Caco-2 (cell line): Measurements from ENCODE around the gene KLRB1. TPM values are rescaled to one million over a fixed set of nuclear protein-coding genes. Genes with fewer than 3 reads are reported as not detected.
"Not testable (repeated sequence)": the region's sequence is repeated elsewhere in the genome, so short reads cannot be mapped to it uniquely, and the experiment has no call there.

Experiments used
- BruUV-seq: library from RNA; stranded (reverse); fragments of 400-500 nt; replicated peaks from 2 replicates; lab custom pipeline; 2021; lab: Mats Ljungman, UMichigan
- CTCF ChIA-PET: fragments of 300-600 bp; sonication (Branson Sonifier 250); formaldehyde crosslinking; loops from one replicate; lab custom pipeline; 2022; ENCODE audit warnings: antibody characterized with exemption; lab: Charles Lee
- POLR2A ChIA-PET: fragments of 300-600 bp; sonication (Branson Sonifier 250); formaldehyde crosslinking; loops from one replicate; lab custom pipeline; 2022; ENCODE audit warnings: antibody characterized with exemption; lab: Charles Lee
- DNase-seq, 2 experiments: peaks; one replicate each; pipeline versions ENCODE4 v3.0.0 to v3.0.0-alpha.2; 2020 to 2022
- H3K27me3 ChIP-seq: replicated peaks from 2 replicates; pipeline ENCODE4 v1.6.0; 2011; ENCODE audit warnings: low read length; ENCODE audit not compliant: control insufficient read depth, insufficient read depth
- H3K36me3 ChIP-seq: 2 replicates; pipeline ENCODE4 v1.5.1; 2011; ENCODE audit warnings: low read length; ENCODE audit not compliant: control insufficient read depth, insufficient read depth
- H3K4me1 ChIP-seq: fragments of 250-450 bp; sonication (Bioruptor Pico); 2 replicates; pipeline ENCODE4 v1.5.1; 2020; ENCODE audit warnings: mild to moderate bottlenecking
- H3K4me3 ChIP-seq: 2 replicates; pipeline ENCODE4 v1.5.1; 2011; ENCODE audit warnings: low read depth, mild to moderate bottlenecking, control low read depth, low read length
- H3K9me3 ChIP-seq: fragments of 250-450 bp; sonication (Bioruptor Pico); 2 replicates; pipeline ENCODE4 v1.5.1; 2020; ENCODE audit warnings: mild to moderate bottlenecking, moderate library complexity
- H3K27ac Mint-ChIP-seq: one replicate; pipeline ENCODE4 v1.8.0; 2022; ENCODE audit warnings: mixed read lengths; ENCODE audit not compliant: unreplicated experiment
- H3K27me3 Mint-ChIP-seq: one replicate; pipeline ENCODE4 v1.8.0; 2022; ENCODE audit warnings: mixed read lengths; ENCODE audit not compliant: insufficient read depth, unreplicated experiment
- H3K36me3 Mint-ChIP-seq: one replicate; pipeline ENCODE4 v1.8.0; 2022; ENCODE audit warnings: mild to moderate bottlenecking, mixed read lengths; ENCODE audit not compliant: insufficient read depth, unreplicated experiment
- H3K4me1 Mint-ChIP-seq: one replicate; pipeline ENCODE4 v1.8.0; 2022; ENCODE audit warnings: low read depth, mixed read lengths; ENCODE audit not compliant: unreplicated experiment
- H3K4me3 Mint-ChIP-seq: one replicate; pipeline ENCODE4 v1.8.0; 2022; ENCODE audit warnings: mild to moderate bottlenecking, moderate library complexity, mixed read lengths; ENCODE audit not compliant: unreplicated experiment
- H3K9me3 Mint-ChIP-seq: one replicate; pipeline ENCODE4 v1.8.0; 2022; ENCODE audit warnings: mixed read lengths; ENCODE audit not compliant: unreplicated experiment
- intact Hi-C: fragments of 100-400 bp; cut with micrococcal nuclease; formaldehyde crosslinking; loops from one replicate; pipeline ENCODE4 v1.10.0; 2022; ENCODE audit not compliant: unreplicated experiment
- total RNA-seq: library from RNA; stranded (reverse); gene quantifications from 2 replicates; pipeline ENCODE4 v1.2.3, GENCODE V29; 2022
- TF ChIP-seq, protein P1 (sequence below), 2 experiments: fragments of 200-600 bp in 1 of 2; IDR thresholded peaks; 1 replicate in 1 of 2; 2 replicates in 1 of 2; pipeline versions ENCODE4 v1.5.1 to v1.8.0; 2011 to 2022; ENCODE audit warnings: antibody characterized with exemption in 1 of 2, control low read depth in 1 of 2, inconsistent platforms in 1 of 2, low read depth in 1 of 2, low read length in 1 of 2, mild to moderate bottlenecking in 1 of 2, moderate library complexity in 1 of 2; ENCODE audit not compliant: insufficient read depth in 1 of 2, severe bottlenecking in 1 of 2, unreplicated experiment in 1 of 2

KLRB1 gene
- total RNA-seq, 1 experiment from 2014 or later: not detected

DNA sequence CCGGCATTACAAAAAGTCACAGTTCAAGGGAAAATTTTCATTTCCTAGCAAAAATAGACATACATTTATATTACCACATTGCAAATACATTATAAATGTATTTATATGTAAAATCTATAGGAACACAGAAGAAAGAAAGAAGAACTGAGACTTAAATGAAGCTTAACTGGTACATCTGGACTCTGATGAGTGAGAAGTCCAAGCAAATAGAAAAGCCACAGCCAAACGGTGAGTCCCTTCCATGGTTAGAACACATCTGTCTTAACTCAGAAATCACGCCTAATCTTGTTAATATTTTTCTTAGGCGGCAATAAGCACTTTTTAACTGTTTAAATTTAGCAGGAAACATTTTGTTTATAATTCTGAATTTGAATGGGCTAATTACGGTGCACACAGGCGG lies 9.4 kb upstream of the KLRB1 start:
- Mint-ChIP-seq H3K4me1 (no peaks in the 10 kb centered on the region), H3K27ac (no peak overlapping the region), H3K36me3 (no peaks in the 10 kb centered on the region), H3K4me3 (no peak overlapping the region), H3K9me3 (peaks cover 11% of the 10 kb centered on the region), H3K27me3 (no peaks in the 10 kb centered on the region)
- Histone ChIP-seq H3K4me1 (no peaks in the 10 kb centered on the region), H3K27me3 (no peaks in the 10 kb centered on the region), H3K4me3 (no peak overlapping the region), H3K9me3 (no peaks in the 10 kb centered on the region), H3K36me3 (no peaks in the 10 kb centered on the region)
- no TSS peak for BruUV-seq
- POLR2A ChIA-PET: no interaction called here
- DNase-seq: no peak
- CTCF ChIA-PET: no interaction called here
- intact Hi-C loops: no loop called here
- TF ChIP-seq, protein P1, sequence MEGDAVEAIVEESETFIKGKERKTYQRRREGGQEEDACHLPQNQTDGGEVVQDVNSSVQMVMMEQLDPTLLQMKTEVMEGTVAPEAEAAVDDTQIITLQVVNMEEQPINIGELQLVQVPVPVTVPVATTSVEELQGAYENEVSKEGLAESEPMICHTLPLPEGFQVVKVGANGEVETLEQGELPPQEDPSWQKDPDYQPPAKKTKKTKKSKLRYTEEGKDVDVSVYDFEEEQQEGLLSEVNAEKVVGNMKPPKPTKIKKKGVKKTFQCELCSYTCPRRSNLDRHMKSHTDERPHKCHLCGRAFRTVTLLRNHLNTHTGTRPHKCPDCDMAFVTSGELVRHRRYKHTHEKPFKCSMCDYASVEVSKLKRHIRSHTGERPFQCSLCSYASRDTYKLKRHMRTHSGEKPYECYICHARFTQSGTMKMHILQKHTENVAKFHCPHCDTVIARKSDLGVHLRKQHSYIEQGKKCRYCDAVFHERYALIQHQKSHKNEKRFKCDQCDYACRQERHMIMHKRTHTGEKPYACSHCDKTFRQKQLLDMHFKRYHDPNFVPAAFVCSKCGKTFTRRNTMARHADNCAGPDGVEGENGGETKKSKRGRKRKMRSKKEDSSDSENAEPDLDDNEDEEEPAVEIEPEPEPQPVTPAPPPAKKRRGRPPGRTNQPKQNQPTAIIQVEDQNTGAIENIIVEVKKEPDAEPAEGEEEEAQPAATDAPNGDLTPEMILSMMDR (IDR thresholded peaks at IDR 0.05; ENCODE audit: insufficient read depth in 1 of 2, low read depth in 1 of 2, low read length in 1 of 2, severe bottlenecking in 1 of 2, unreplicated experiment in 1 of 2): no peak

DNA sequence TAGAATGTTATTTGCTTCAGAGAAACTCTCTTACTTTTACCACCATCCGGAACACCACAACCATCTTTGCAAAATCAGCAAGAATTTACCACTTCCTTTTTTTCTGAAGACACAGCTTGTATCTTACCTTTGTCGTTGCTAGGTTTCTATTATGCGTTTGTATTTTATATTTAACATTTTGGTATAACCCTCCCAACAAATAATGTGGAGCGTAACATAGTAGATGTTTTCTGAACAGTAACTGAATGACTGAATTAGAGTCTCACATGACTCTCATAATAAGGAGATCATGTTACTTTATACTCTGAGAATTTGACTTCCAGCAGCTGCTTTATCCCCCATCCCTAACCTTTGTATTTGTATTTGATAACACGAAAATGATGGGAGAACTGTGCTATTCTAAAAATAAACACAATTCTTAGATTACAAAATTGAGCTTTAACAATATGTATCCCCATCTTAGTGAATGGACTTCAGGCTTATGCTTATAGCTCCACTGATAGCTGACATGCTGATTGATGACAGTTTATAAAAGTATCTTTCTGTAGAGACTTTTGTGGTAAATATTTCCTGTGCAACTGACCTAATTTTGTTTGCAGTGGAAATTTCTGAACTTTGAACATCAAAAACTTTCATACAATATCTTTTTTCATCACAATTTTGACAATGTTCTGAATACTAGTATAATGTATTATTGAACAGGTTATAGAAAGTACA lies 7.9 kb upstream of the KLRB1 start:
- POLR2A ChIA-PET: no interaction called here
- H3K27me3 Mint-ChIP-seq: no peaks in the 10 kb centered on the region
- no peak for DNase-seq
- intact Hi-C loops: no loop called here
- no peak overlapping the region for H3K27ac Mint-ChIP-seq
- no peaks in the 10 kb centered on the region for H3K36me3 ChIP-seq
- no peak overlapping the region for H3K4me3 Mint-ChIP-seq
- H3K36me3 Mint-ChIP-seq: no peaks in the 10 kb centered on the region
- no peak overlapping the region for H3K4me3 ChIP-seq
- H3K4me1 Mint-ChIP-seq: no peaks in the 10 kb centered on the region
- BruUV-seq: no TSS peak
- no peaks in the 10 kb centered on the region for H3K27me3 ChIP-seq
- H3K9me3 Mint-ChIP-seq: peaks cover 20% of the 10 kb centered on the region
- TF ChIP-seq, protein P1 (IDR thresholded peaks at IDR 0.05; ENCODE audit: insufficient read depth in 1 of 2, low read depth in 1 of 2, low read length in 1 of 2, severe bottlenecking in 1 of 2, unreplicated experiment in 1 of 2): no peak
- no peaks in the 10 kb centered on the region for H3K9me3 ChIP-seq
- CTCF ChIA-PET: no interaction called here
- H3K4me1 ChIP-seq: no peaks in the 10 kb centered on the region

DNA sequence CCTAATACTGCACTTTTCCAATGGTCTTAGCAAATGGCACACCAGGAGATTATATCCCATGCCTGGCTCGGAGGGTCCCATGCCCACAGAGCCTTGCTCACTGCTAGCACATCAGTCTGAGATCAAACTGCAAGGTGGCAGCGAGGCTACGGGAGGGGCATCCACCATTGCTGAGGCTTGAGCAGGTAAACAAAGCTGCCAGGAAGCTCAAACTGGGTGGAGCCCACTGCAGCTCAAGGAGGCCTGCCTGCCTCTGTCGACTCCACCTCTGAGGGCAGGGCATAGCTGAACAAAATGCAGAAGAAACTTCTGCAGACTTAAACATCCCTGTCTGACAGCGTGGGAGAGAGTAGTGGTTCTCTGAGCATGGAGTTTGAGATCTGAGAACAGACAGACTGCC lies 2.9 kb upstream of the KLRB1 start:
- POLR2A ChIA-PET, H3K27ac Mint-ChIP-seq, H3K27me3 ChIP-seq, H3K9me3 ChIP-seq, H3K4me3 ChIP-seq, H3K36me3 ChIP-seq, H3K36me3 Mint-ChIP-seq, intact Hi-C loops, H3K4me1 Mint-ChIP-seq, CTCF ChIA-PET, H3K4me1 ChIP-seq, H3K27me3 Mint-ChIP-seq, H3K9me3 Mint-ChIP-seq, H3K4me3 Mint-ChIP-seq, DNase-seq, BruUV-seq: not testable (repeated sequence)
